Measurements from ENCODE around the gene NDFIP2.

The NDFIP2 gene

GRCh38 chr13:79528356-79528755 lies 47.4 kb downstream of the NDFIP2 start:
- H3K4me2 ChIP-seq (ENCODE audit: insufficient read depth, low read length): no peak overlapping the region

GRCh38 chr13:79528759-79529191 lies 47.8 kb downstream of the NDFIP2 start:
- H3K79me2 ChIP-seq (ENCODE audit: insufficient read depth, low read length): peaks cover 99% of the 10 kb centered on the region
- H3K27ac ChIP-seq (ENCODE audit: low read length): no peak overlapping the region; the same call in 1 of the 2 replicates
- TF ChIP-seq CTCF (IDR thresholded peaks at IDR 0.05; ENCODE audit: borderline replicate concordance, extremely low read depth, low read length, poor library complexity, severe bottlenecking) (no peak), EZH2 (IDR thresholded peaks at IDR 0.05; ENCODE audit: borderline replicate concordance, low read depth, low read length, severe bottlenecking) (no peak)
- H3K4me1 ChIP-seq (ENCODE audit: insufficient read depth, low read length): peaks cover 75% of the 10 kb centered on the region
- H2AFZ ChIP-seq (ENCODE audit: low read depth, low read length): no peak overlapping the region
- DNase-seq (no peak), ATAC-seq (ENCODE audit: insufficient read depth, low read depth) (peak; percentile 33; the same call in 1 of the 3 replicates)
- H4K20me1 ChIP-seq (ENCODE audit: insufficient read depth, low read length): no peaks in the 10 kb centered on the region
- H3K9ac ChIP-seq (ENCODE audit: low read depth, low read length): no peak overlapping the region
- H3K36me3 ChIP-seq (ENCODE audit: insufficient read depth, low read length): peaks cover 88% of the 10 kb centered on the region
- H3K27me3 ChIP-seq (ENCODE audit: insufficient read depth, low read length, poor library complexity): no peaks in the 10 kb centered on the region
- H3K4me2 ChIP-seq (ENCODE audit: insufficient read depth, low read length): no peak overlapping the region
- no peak overlapping the region for H3K4me3 ChIP-seq (ENCODE audit: low read depth in 1 of 2, low read length in 2 of 2)
- H3K9me3 ChIP-seq (ENCODE audit: insufficient read depth, low read length, severe bottlenecking): no peaks in the 10 kb centered on the region

More at GRCh38 chr13:79528356-79528755, 47.4 kb downstream of the NDFIP2 start:
- Histone ChIP-seq H3K27me3 (ENCODE audit: insufficient read depth, low read length, poor library complexity) (no peaks in the 10 kb centered on the region), H3K36me3 (ENCODE audit: insufficient read depth, low read length) (peaks cover 89% of the 10 kb centered on the region), H3K27ac (ENCODE audit: low read length) (no peak overlapping the region), H3K79me2 (ENCODE audit: insufficient read depth, low read length) (peaks cover 99% of the 10 kb centered on the region), H3K9me3 (ENCODE audit: insufficient read depth, low read length, severe bottlenecking) (no peaks in the 10 kb centered on the region), H4K20me1 (ENCODE audit: insufficient read depth, low read length) (no peaks in the 10 kb centered on the region), H3K9ac (ENCODE audit: low read depth, low read length) (no peak overlapping the region), H3K4me1 (ENCODE audit: insufficient read depth, low read length) (peaks cover 79% of the 10 kb centered on the region), H3K4me3 (ENCODE audit: low read depth in 1 of 2, low read length in 2 of 2) (no peak overlapping the region), H2AFZ (ENCODE audit: low read depth, low read length) (no peak overlapping the region)
- no peak for TF ChIP-seq EZH2 (IDR thresholded peaks at IDR 0.05; ENCODE audit: borderline replicate concordance, low read depth, low read length, severe bottlenecking)
- TF ChIP-seq CTCF (IDR thresholded peaks at IDR 0.05; ENCODE audit: borderline replicate concordance, extremely low read depth, low read length, poor library complexity, severe bottlenecking): no peak
- no peak for DNase-seq
- ATAC-seq (ENCODE audit: insufficient read depth, low read depth): peak; percentile 11; the same call in 1 of the 3 replicates

GRCh38 chr13:79529817-79530216 lies 48.9 kb downstream of the NDFIP2 start:
- H3K4me2 ChIP-seq (ENCODE audit: insufficient read depth, low read length): no peak overlapping the region
- H2AFZ ChIP-seq (ENCODE audit: low read depth, low read length): no peak overlapping the region

More at GRCh38 chr13:79529817-79530216, 48.9 kb downstream of the NDFIP2 start:
- ATAC-seq (ENCODE audit: insufficient read depth, low read depth) (no peak), DNase-seq (no peak)
- peak overlapping the region; percentile 26; the same call in 1 of the 2 replicates for H3K27ac ChIP-seq (ENCODE audit: low read length)
- H3K79me2 ChIP-seq (ENCODE audit: insufficient read depth, low read length): peaks cover 99% of the 10 kb centered on the region
- no peaks in the 10 kb centered on the region for H3K27me3 ChIP-seq (ENCODE audit: insufficient read depth, low read length, poor library complexity)
- H3K9me3 ChIP-seq (ENCODE audit: insufficient read depth, low read length, severe bottlenecking): no peaks in the 10 kb centered on the region
- peaks cover 65% of the 10 kb centered on the region for H3K4me1 ChIP-seq (ENCODE audit: insufficient read depth, low read length)
- TF ChIP-seq EZH2 (IDR thresholded peaks at IDR 0.05; ENCODE audit: borderline replicate concordance, low read depth, low read length, severe bottlenecking): no peak
- TF ChIP-seq CTCF (IDR thresholded peaks at IDR 0.05; ENCODE audit: borderline replicate concordance, extremely low read depth, low read length, poor library complexity, severe bottlenecking): no peak
- no peaks in the 10 kb centered on the region for H4K20me1 ChIP-seq (ENCODE audit: insufficient read depth, low read length)
- H3K9ac ChIP-seq (ENCODE audit: low read depth, low read length): no peak overlapping the region
- peaks cover 88% of the 10 kb centered on the region for H3K36me3 ChIP-seq (ENCODE audit: insufficient read depth, low read length)
- H3K4me3 ChIP-seq (ENCODE audit: low read depth in 1 of 2, low read length in 2 of 2): no peak overlapping the region
